ENCODE data around the gene ITGAE.
"Not testable (repeated sequence)": the region's sequence is repeated elsewhere in the genome, so short reads cannot be mapped to it uniquely, and the experiment has no call there.

ITGAE gene, protein sequence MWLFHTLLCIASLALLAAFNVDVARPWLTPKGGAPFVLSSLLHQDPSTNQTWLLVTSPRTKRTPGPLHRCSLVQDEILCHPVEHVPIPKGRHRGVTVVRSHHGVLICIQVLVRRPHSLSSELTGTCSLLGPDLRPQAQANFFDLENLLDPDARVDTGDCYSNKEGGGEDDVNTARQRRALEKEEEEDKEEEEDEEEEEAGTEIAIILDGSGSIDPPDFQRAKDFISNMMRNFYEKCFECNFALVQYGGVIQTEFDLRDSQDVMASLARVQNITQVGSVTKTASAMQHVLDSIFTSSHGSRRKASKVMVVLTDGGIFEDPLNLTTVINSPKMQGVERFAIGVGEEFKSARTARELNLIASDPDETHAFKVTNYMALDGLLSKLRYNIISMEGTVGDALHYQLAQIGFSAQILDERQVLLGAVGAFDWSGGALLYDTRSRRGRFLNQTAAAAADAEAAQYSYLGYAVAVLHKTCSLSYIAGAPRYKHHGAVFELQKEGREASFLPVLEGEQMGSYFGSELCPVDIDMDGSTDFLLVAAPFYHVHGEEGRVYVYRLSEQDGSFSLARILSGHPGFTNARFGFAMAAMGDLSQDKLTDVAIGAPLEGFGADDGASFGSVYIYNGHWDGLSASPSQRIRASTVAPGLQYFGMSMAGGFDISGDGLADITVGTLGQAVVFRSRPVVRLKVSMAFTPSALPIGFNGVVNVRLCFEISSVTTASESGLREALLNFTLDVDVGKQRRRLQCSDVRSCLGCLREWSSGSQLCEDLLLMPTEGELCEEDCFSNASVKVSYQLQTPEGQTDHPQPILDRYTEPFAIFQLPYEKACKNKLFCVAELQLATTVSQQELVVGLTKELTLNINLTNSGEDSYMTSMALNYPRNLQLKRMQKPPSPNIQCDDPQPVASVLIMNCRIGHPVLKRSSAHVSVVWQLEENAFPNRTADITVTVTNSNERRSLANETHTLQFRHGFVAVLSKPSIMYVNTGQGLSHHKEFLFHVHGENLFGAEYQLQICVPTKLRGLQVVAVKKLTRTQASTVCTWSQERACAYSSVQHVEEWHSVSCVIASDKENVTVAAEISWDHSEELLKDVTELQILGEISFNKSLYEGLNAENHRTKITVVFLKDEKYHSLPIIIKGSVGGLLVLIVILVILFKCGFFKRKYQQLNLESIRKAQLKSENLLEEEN

DNA sequence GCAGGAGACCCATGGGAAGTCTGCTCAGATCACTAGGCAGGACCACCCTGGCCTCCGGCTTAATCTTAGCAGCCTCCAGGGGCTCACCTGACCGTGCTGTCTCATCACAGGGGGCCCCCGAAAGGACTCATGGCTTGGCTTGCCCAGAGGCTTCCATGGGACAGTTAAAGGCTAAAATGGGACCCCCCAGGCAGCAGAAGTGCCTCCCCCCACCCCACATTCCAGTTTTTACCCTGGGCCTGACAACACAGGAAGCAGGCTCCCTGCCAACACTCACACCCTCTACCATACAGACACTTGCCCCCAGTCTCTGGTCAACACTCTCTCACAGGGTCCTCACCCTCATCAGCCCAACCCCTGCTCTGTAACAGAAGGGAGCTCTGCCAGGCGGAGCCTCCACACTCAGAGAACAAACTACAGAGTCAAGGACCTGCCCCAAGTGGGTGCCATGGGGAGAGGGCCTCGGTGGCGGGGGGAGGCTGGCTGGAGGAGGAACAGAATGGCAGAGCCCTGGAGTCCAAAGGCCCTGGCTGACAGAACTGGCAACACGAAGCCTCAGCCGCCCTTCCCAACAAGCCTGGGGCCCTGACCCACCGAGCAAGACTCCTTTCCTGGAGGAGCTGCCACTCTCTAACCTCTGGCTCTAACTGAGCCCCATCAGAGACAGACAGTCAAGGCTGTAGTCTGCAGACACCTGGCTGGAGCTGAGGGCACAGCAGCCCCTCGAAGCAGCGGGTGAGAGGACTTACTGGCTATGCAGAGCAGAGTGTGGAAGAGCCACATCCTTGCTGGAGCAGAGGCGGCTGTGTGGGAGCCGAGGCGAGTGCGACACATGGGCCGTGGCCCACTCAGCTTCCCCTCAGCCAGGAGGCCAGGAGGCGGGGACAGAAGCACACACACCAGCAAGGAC lies at the start of gene ITGAE:
Gene ITGAE (minus strand): TSS at position 827 of the 910 bp plus-strand sequence. CDS start 44 bp downstream, at position 783.
- no peak for DNase-seq

DNA sequence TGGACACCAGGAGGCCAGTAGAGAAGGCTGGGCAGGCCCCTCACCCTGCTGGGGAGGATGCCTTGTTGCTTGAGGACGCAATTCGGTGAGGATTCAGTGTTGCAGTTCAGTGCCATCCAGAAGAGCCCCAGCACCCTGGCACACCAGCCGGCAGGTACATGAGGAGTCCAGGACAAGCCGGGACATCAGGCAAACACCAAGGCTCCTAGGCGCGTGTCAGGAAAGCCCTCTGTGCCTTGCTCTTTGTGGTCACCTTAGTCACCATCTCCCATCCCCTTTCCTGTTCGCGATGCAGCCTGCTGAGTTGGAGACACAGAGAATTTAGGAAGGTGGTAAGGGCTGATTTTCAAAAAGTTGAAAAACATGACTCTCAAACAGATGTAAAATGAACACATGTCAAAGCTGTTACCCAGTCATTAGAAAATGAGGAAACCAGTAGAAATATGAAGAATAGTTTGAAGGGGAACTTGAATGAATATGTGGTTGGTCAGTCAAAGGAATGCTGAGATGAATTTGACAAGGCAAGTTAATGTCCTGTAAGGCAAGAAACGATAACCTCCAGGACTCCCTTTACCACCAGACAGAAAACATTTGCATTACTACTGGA lies 47.3 kb upstream of the ITGAE start:
- no peak for DNase-seq

DNA sequence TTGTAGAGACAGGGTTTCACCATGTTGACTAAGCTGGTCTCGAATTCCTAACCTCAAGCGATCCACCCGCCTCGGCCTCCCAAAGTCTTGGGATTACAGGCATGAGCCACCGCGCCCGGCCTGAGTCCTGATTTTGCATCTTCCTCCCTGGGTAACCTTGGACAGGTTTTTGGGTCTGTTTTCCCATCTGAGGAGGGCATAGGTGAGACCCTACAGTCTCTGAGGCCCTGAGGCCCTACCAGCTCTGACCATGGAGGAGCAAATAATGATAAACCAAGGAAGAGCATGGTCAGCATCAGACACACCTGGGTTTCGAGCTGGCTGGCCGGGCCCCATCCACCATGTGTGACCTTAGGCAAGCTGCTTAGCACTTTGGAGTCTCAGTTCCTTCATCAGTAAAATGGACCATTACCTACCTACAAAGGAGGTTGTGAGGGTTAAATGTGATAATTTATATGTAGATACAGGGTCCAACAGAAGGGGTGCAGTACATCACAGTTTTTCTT lies 46.2 kb upstream of the ITGAE start:
- DNase-seq = no peak

DNA sequence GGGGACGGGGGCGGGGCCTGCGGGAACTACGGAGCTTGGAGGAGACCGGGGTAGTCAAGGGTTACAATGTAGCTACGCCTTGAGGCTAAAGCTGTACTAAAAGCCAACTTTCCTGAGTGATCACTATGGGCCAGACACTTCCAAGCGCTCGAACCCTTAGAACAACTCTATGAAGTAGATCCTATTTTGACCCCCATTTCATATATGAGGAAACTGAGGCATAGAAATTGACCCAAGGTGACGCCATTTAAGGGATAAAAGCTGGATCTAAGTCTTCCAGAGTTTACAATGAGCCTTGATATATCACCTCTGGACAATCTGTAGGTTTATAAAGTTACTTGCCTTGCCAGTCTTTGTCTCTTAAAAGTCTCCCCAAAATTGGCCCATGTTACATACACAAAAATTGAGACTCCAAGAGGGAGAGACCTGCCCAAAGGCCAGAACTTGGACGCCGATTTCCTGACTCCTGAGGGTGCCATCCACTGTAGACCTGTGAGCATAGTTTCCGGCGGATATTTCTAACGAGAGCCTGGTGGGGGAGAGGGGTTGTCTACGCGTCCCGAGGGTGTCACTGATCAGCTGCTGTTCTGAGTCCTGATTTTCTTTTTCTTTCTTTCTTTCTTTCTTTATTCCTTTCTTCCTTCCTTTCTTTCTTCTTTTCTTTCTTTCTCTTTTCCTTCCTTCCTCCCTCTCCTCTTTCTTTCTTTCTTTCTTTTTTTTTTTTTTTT lies 45.6 kb upstream of the ITGAE start:
- no peak for DNase-seq

DNA sequence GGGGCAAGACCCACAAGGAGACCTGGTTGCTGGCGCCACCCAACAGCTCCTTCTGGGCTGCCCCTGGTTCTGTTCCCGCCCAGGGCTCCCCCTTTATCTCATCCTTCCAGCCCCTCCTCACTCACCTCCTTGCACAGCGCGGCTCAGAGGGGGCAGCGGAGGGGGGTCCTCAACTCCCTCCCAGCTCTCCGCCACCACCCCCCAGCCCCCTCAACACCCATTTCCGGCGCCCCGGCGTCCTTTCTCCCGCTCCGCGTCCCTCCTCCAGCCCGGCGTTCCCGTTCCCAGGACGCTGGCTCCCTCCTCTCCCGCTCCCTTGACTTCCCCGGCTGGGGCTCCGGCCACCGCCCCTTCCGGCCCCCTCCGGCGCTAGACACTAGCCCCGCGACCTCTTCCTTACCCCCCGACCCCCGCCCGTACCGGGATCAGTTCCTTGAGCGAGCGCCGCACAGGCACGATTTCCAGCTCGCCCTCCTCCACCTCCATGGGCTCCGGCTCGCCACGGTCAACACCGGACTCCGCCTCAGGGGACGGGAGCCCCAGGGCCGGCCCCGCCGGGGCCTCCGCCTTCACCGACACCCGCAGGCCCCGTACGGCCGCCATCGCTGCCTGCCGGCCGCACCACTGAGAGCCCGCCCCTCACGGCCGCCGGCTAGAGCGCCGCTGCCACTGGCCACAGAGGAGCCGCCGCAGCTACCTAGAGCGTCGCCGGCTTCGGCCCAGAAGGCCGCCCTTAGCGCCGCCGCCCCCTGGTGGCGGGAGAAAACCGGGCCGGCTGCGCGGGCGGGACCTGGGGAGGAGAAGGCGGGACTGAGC lies 44.8 kb upstream of the ITGAE start, which contains the start of gene NCBP3:
Gene NCBP3 (minus strand): TSS at position 626 of the 816 bp plus-strand sequence. CDS start 23 bp downstream, at position 603.
- DNase-seq = peak; percentile 88

DNA sequence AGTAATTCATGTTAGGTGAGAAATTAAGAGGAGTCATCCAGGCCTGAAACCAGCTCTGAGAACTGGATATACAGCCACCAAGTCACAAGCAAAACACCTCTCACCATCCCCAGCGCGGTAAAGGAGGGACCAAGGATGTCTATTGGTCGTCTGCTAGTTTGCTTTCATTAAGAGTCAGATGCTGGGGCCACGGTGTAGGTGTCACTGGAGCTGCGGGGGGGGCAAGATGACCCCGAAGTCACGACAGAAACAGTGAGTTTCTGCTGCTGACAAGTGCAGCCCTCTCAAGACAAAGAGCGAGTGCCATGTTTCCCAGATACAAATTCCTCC lies 44.3 kb upstream of the ITGAE start:
- DNase-seq = no peak

DNA sequence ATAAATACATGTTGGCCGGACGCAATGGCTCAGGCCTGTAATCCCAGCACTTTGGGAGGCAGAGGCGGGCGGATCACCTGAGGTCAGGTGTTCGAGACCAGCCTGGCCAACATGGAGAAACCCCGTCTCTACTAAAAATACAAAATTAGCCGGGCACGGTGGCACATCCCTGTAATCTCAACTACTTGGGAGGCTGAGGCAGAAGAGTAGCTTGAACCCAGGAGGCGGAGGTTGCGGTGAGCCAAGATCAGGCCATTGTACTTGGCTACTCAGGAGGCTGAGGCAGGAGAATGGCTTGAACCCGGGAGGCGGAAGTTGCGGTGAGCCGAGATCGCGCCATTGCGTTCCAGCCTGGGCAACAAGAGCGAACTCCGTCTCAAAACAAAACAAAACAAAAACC lies 43.6 kb upstream of the ITGAE start:
- not testable (repeated sequence) for DNase-seq

DNA sequence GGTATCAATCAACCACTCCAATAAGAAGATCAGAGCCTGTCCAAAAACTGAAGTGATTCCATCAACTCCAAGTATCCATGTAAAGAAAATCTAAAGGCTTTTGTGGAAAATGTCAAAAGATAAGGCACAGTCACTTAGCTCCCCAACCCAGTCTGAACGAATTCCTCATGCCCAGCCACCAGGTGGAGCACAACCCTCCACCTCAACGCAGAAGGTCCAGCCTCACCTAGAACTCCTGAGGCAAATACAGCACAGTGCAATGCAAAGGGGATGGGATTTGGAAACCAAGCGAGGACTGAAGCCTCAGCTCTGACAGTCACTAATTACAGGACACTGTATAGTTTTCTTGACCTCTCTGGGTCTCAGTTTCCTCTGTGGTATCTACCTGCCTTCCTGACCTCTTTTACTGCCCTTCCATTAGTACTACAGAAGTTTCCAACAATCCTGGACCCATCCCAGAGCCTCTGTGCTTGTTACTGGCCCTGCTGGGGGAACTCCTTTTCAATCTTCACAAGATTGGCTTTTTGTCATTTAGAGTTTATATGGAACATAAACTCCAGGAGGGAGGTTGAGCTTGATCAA lies 43.0 kb upstream of the ITGAE start:
- peak; percentile 32 for DNase-seq

DNA sequence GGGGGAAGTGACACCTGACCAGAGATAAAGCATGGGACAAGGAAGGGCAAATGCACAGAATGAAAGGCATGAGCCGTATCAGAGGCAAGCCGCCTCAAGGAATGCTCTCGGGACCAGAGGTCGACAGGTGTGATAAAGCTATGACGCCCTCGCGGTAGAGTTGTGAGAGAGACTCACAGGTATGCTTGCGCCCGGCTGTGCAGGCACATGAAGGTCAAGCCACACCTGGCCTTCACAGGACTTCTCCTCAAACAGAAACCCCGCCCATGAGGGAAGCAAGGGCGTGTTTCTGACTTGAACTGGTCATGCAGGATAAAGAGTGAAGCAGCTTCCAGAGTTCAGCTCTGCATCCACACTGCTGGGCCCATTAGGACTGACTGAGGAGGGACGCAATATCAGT lies 37.2 kb upstream of the ITGAE start:
- DNase-seq = no peak

DNA sequence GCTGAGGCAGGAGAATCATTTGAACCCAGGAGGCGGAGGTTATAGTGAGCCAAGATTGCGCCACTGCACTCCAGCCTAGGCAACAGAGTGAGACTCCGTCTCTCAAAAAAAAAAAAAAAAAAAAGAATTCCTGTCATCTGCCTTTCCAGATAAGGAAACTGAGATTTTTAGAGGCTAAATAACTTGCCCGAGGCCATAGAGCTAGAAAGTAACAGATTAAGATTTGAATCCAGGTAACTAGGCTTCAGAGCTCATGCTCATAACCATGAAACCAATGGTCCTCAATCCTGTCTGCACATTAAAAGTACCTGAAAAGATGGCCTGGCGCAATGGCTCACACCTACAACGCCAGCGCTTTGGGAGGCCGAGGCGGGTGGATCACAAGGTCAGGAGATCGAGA lies 35.6 kb upstream of the ITGAE start:
- DNase-seq = no peak

DNA sequence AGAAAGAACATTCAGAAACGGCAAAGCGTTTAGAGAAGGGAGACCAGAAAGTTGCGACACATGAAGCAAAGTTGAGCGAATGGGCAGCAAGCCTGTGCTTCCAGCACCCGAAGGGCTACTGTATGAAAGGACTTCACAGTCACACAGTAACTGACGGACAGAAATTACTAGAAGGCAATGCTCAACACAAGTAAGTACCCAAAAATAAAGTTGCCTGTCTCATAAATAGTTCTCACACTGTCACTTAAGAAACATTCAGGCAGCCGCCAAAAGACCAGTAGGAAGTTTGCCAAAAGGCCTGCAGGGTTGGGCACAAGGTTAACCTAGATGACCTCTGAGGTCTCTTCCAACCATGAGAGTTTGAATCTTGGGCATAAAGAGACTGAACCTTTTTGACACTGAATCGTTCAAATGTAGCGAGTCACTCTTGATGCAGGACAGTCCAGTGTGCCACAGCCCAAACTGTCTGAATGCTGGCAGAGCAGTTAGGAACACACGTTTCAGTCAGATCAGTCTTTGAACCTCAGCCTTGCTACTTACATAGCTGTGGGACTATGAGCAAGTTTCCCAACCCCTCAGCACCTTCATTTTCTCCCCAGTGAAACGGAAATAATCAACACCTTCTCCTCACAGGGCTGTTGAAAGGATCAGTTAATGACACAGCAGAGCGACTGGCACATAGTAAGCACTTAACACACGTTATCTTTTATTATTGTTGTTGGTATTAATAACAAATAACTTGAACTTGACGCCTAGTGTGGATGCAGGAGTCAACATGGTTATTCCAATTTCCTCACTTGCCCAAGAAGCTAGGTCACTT lies 34.6 kb upstream of the ITGAE start:
- no peak for DNase-seq

DNA sequence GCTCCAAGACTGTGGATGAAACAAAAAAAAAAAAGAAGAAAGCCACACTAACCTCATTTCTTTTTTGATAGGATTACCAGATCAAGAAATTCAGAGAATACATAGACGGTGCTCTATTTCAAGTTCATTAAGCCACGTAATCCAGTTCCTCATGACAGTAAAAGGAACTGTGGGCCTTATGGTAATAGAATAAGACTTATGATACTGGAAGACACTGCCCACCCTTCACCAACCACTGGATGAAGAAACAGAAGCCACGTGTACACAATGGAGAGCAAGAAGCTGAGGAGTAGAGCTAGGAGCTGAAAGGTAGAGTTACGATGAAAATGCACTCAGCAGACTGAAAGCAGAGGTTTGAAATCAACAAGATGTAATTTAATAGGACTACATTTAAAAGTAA lies 33.8 kb upstream of the ITGAE start:
- DNase-seq = no peak

DNA sequence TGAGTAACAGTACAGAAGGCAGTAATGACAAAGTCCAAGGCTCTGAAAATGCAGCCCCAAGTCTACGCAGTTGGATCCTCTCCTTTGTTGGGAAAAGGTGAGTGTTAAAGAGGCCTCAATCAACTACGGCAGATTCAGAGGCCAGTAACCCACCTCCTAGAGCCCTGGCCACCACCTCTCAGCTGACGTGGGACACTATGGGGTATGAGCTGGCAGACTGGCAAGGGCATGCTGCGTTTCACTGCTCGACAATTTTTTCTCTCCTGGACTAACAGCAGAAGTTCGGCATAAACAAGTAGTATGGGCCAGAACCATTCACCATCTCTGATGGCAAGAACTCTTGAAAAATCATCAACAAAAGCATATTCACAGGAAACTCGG lies 27.9 kb upstream of the ITGAE start:
- DNase-seq = no peak

DNA sequence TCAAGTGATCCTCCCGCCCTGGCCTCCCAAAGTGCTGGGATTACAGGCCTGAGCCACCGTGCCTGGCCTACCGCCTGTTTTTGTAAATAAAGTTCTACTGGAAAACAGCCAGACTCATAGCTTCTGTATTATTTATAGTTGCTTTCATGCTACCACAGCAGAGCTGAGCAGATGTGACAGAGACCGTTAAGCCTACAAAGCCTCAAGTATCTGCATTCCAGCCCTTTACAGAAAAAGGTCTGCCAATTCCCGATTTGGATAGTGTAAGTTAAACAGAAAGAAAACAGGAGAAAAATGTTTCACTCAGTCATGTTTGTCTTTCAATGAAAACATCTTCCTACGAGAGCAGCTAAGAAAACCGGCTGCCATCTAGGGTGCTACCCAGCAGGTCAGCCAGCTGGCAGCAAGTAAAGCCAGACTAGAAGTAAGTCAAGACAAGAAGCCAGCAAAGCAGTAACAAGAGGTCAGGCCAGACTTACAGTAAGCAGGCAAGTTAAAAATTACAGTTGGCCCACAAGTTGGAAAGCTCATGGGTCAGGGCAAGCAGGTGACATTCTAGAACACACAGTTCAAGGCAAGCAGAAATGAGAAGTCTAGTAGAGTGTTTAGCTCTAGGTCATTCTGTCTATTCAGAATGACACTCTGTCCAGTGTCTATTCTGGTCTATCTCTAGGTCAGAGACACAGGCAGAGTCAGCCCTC lies 27.3 kb upstream of the ITGAE start:
- DNase-seq = no peak

DNA sequence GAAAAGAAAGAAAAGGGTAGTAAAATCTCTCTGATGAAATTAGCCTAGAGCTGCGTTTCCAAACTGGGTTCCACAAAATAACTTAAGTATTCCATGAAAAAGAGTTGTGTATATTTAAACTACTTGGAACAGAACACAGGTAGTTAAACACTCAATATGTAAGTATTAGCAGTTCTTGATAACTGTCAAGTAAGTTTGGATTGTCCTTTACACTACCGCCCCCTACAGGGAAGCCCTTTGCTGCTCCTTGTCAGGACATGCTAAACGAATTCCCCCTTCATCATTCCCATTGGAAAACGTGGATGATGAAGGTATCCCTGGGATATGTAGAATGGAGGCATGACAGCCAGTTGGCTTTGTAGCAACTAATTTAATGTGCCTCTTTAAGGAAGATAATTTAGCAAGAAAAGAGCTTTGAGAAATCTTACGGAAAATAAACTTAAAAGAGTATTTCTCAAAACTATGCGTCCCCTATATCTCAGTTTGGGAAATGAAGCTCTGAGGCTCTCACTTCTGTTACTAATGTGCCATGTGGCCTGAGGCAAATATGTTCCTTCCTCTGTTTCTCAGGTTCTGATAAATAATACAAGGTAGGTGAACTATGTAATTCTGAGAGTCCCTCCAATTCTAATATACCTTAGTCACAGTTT lies 26.3 kb upstream of the ITGAE start:
- DNase-seq = peak; percentile 36

DNA sequence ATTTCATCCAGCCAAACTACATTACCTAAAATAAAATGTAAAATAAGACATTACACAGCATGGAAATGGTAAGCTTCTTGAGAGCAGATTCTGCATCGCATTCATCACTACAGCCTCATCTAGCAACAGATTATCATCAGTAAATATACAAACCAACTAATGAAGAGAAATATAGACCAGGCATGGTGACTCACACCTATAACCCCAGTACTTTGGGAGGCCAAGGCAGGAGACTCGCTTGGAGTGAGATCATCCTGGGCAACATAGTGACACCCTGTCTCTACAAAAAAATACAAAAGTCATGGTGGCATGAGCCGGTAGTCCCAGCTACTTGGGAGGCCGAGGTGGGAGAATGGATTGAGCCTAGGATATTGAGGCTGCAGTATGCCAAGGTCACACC lies 25.2 kb upstream of the ITGAE start:
- DNase-seq = no peak

DNA sequence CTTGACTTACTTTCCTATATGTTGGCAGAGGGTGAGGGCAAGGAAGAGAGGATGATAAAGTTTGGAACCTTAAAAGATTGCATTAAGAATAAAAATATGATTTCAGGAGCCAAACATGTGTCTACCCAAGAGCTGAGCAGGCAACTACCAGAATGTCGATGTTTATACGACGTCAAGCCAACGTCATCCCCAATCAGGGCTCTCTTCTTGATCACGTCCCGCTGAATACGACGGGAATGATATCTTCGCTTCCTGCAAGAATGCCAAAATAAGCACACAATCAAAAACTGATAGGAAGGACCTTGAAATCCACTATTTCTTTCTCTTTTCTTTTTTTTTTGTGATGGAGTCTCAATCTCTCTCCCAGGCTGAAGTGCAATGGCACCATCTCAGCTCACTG lies 20.1 kb upstream of the ITGAE start:
- no peak for DNase-seq

DNA sequence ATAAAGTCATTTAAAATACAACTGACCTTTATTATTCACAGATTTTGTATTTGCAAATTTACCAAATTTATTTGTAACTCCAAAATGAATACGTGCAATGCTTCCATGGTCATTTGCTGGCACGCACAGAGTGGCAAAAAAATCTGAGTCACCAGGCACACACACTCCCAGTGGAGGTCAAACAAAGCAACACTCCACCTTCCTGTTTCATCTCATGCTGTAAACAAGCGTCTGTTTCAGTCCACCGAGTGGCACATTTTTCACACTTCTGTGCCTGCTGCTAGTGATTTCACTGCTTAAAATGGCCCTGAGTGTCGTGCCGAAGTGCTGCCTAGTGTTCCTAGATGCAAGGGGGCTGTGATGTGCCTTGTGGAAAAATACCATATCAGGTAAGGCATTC lies 17.8 kb upstream of the ITGAE start:
- no peak for DNase-seq
